IMR-90 (cell line): ENCODE results near the gene TLCD1.

Source experiments
- CEBPB ChIP-seq: IDR thresholded peaks from 2 replicates; pipeline ENCODE4 v1.6.1; 2012; ENCODE audit warnings: low read depth, low read length, improper control_type of control experiment
- POLR2A ChIP-seq: IDR thresholded peaks from 2 replicates; pipeline ENCODE4 v1.6.1; 2012; ENCODE audit warnings: mild to moderate bottlenecking, low read depth, low read length
- TF ChIP-seq, protein P1 (sequence below): conservative IDR thresholded peaks from 2 replicates; pipeline ENCODE4 v1.5.1; 2012; ENCODE audit warnings: mild to moderate bottlenecking, low read depth, low read length, improper control_type of control experiment

GRCh38 chr17:28735242-28735722 lies 9.2 kb upstream of the TLCD1 start:
- TF ChIP-seq, protein P1, sequence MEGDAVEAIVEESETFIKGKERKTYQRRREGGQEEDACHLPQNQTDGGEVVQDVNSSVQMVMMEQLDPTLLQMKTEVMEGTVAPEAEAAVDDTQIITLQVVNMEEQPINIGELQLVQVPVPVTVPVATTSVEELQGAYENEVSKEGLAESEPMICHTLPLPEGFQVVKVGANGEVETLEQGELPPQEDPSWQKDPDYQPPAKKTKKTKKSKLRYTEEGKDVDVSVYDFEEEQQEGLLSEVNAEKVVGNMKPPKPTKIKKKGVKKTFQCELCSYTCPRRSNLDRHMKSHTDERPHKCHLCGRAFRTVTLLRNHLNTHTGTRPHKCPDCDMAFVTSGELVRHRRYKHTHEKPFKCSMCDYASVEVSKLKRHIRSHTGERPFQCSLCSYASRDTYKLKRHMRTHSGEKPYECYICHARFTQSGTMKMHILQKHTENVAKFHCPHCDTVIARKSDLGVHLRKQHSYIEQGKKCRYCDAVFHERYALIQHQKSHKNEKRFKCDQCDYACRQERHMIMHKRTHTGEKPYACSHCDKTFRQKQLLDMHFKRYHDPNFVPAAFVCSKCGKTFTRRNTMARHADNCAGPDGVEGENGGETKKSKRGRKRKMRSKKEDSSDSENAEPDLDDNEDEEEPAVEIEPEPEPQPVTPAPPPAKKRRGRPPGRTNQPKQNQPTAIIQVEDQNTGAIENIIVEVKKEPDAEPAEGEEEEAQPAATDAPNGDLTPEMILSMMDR: no peak
- TF ChIP-seq POLR2A (no peak), CEBPB (no peak)
